ENCODE results near the gene DDX47.
"Not testable (repeated sequence)": the region's sequence is repeated elsewhere in the genome, so short reads cannot be mapped to it uniquely, and the experiment has no call there.

Gene DDX47

DNA sequence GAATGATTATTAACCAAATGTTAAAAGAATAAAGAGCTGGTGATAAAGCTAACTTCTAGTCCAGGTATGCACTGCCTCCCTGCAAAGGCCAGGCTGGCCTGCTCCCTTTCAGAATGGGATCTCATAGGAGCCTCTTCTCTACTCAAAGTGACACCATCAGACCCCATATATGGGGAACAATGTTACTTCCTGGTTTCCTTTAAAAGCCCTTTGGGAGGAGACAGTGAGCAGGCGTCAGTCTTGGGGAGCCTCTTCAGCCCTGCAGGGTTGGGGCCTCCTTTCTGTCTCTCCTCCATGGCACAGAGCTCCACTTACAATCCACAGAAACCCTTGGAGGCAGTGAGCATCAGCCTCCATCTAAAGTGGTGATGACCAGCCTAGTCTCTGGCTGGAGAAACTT, 60.9 kb downstream of the DDX47 start:
- no peak overlapping the region for H3K4me3 ChIP-seq (ENCODE audit: low read depth, low read length)
- TF ChIP-seq, protein P1, sequence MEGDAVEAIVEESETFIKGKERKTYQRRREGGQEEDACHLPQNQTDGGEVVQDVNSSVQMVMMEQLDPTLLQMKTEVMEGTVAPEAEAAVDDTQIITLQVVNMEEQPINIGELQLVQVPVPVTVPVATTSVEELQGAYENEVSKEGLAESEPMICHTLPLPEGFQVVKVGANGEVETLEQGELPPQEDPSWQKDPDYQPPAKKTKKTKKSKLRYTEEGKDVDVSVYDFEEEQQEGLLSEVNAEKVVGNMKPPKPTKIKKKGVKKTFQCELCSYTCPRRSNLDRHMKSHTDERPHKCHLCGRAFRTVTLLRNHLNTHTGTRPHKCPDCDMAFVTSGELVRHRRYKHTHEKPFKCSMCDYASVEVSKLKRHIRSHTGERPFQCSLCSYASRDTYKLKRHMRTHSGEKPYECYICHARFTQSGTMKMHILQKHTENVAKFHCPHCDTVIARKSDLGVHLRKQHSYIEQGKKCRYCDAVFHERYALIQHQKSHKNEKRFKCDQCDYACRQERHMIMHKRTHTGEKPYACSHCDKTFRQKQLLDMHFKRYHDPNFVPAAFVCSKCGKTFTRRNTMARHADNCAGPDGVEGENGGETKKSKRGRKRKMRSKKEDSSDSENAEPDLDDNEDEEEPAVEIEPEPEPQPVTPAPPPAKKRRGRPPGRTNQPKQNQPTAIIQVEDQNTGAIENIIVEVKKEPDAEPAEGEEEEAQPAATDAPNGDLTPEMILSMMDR (IDR thresholded peaks at IDR 0.05; ENCODE audit: borderline replicate concordance, insufficient read depth, low read depth, low read length), result no peak

DNA sequence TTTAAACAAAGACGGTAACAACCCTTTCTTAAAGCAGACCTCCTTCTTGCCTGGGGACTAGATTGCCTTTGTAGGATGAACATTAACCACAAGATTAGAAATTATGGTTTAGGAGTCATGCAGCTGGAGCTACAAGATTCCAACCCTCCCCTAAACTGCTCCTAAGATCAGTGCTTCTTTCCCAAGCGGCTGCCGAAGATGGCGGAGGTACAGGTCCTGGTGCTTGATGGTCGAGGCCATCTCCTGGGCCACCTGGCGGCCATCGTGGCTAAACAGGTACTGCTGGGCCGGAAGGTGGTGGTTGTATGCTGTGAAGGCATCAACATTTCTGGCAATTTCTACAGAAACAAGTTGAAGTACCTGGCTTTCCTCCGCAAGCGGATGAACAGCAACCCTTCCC, 62.2 kb downstream of the DDX47 start:
- not testable (repeated sequence) for H3K4me3 ChIP-seq (ENCODE audit: low read depth, low read length)

DNA sequence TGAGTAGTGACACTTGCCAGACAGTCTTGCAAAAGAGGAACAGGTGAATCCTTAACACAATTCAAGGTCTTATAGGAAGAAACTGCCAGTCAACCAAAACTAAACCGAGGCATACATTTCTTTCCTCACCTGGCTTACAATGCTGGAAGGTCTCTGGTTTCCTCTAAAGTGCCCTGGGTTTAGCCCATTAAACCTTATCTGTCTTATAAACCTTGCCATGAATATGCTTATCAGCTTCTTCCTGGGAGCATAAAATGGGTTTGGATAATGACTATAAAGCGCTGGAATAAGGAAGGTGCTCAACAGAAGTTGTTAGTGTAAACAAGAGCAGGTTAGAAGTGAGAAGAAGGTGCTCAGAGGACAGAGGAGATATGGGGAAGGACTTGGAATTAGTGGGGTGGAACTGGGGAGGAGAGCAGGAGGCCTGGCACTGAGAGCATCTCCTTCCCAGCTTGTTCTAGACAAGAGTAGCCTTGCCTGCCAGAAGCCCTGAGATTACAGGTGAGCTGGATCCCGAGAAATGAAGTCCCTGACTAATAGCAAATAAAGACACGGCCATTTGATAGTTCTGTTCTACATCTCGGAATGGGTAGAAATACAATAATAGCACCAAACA, 64.1 kb downstream of the DDX47 start:
- TF ChIP-seq, protein P1 (IDR thresholded peaks at IDR 0.05; ENCODE audit: borderline replicate concordance, insufficient read depth, low read depth, low read length), result no peak
- H3K4me3 ChIP-seq (ENCODE audit: low read depth, low read length), result no peak overlapping the region

DNA sequence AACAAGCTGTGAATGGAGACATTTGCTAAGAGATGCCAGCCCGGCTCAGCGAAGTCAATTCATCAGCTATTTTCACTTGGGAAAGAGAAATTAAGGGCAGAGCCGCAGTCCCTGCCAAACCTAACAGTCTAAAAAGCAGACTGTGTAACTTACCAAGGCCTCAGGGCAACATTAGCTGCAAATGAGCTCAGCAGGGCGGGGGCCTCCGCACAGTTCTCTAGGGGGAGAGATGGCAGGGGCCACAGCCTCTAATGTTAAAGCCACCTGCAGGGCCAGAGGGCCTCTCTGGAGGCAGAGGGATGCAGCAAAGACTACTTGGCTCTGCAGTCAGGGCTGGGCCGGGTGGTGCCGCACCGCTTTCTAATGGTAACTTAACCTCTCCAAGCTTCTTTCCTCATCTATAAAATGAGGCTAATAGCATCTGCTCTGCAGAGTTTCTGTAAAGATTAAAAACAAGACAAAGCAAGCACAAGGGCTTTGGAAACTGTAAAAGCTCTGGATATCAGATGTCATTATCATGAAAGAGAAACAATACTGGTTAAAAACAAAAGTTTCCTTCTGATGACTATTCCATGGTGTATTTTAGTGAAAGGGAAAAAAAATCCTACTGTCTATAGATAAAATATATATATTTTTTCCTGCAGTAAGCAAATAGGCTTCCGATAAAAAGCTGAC, 64.8 kb downstream of the DDX47 start:
- H3K4me3 ChIP-seq (ENCODE audit: low read depth, low read length), result no peak overlapping the region

More for the DNA sequence above, 64.8 kb downstream of the DDX47 start:
- TF ChIP-seq, protein P1 (IDR thresholded peaks at IDR 0.05; ENCODE audit: borderline replicate concordance, insufficient read depth, low read depth, low read length), result no peak
